ENCODE data around the gene CHRNG.

Gene CHRNG

DNA sequence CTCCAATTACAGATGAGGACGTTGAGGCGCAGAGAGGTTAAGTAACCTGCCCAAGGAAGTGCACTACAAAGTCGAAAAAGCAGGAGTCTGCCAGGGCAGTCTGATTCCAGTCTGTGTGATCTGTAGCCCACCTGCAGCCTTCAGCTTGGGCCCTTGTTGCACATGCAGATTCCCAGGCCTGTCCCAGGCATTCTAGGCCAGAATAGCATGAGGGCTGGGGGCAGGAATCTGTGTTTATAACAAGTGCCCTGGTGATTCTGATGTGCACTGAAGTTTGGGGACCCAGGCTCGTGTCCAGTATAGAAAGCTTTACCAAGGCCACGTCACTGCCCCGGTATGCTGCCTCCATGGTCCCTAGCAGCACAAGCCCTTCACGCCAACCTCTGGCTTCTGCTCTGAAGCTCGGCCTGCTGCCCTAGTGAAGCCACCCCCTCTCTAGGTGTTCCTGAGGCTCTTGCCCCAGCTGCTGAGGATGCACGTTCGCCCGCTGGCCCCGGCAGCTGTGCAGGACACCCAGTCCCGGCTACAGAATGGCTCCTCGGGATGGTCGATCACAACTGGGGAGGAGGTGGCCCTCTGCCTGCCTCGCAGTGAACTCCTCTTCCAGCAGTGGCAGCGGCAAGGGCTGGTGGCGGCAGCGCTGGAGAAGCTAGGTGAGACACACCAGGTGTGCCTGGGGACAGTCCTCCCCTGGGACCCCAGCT is 4.6 kb downstream of the CHRNG start:
- TF ChIP-seq, protein P1, sequence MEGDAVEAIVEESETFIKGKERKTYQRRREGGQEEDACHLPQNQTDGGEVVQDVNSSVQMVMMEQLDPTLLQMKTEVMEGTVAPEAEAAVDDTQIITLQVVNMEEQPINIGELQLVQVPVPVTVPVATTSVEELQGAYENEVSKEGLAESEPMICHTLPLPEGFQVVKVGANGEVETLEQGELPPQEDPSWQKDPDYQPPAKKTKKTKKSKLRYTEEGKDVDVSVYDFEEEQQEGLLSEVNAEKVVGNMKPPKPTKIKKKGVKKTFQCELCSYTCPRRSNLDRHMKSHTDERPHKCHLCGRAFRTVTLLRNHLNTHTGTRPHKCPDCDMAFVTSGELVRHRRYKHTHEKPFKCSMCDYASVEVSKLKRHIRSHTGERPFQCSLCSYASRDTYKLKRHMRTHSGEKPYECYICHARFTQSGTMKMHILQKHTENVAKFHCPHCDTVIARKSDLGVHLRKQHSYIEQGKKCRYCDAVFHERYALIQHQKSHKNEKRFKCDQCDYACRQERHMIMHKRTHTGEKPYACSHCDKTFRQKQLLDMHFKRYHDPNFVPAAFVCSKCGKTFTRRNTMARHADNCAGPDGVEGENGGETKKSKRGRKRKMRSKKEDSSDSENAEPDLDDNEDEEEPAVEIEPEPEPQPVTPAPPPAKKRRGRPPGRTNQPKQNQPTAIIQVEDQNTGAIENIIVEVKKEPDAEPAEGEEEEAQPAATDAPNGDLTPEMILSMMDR (IDR thresholded peaks at IDR 0.05; ENCODE audit: extremely low read depth, insufficient read depth, missing control alignments), result no peak
- no peak for DNase-seq (ENCODE audit: low spot score)
- in situ Hi-C loops (cut with MboI; ENCODE audit: low pct_unique_long_range_greater_than_20kb, low sequenced_read_pairs, unreplicated experiment), result no loop called here

DNA sequence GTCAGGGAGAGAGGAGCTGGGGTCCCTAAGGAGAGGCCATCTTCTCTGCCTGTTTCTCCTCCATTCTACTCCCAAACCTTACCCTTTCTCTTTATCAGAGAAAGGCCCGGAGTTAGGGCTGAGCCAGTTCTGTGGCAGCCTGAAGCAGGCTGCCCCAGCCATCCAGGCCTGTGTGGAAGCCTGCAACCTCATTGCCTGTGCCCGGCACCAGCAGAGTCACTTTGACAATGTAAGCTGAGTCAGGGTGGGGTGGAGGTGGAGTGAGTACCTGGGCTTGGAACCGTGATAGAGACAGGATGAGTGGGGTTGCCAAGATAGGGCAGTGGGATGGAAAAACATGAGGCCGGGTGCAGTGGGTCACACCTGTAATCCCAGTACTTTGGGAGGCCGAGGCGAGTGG is 5.2 kb downstream of the CHRNG start:
- TF ChIP-seq, protein P1 (IDR thresholded peaks at IDR 0.05; ENCODE audit: extremely low read depth, insufficient read depth, missing control alignments), result no peak
- in situ Hi-C loops (cut with MboI; ENCODE audit: low pct_unique_long_range_greater_than_20kb, low sequenced_read_pairs, unreplicated experiment), result no loop called here
- no peak for DNase-seq (ENCODE audit: low spot score)

DNA sequence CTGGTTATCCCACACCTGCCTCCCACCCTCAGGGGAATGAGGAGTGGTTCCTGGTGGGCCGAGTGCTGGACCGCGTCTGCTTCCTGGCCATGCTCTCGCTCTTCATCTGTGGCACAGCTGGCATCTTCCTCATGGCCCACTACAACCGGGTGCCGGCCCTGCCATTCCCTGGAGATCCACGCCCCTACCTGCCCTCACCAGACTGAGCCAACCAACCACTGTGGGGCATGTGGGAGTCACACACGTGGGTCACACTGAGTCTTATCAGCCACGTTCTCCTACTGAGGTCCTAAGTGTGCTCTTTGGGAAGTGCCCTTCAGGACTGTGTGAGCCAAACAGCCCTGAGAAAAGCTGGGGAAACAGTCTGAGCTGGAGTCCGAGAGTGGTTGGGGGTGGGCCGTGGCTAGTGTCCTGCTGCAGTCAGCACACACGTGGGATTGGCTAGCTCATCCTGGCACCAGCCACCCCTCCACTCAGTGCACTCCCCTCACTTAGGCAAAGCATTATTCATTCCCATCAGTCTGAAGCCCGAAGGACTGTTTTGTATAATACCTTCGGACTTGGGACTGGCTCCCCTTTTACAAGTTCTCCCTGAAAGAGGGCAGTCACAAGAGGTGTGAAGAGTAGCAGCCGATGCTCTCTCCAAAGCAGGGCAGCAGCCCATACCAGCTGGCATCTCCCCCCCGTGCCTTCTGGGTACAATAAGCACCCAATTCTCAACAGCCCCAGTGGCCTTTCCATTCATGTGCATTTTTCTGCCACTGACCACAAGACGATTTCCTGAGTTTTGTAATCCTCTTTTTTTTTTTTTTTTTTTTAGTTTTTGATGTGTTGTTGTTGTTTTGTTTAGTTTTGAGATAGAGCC is 6.3 kb downstream of the CHRNG start:
- TF ChIP-seq, protein P1 (IDR thresholded peaks at IDR 0.05; ENCODE audit: extremely low read depth, insufficient read depth, missing control alignments), result no peak
- DNase-seq (ENCODE audit: low spot score), result no peak
- in situ Hi-C loops (cut with MboI; ENCODE audit: low pct_unique_long_range_greater_than_20kb, low sequenced_read_pairs, unreplicated experiment), result no loop called here

DNA sequence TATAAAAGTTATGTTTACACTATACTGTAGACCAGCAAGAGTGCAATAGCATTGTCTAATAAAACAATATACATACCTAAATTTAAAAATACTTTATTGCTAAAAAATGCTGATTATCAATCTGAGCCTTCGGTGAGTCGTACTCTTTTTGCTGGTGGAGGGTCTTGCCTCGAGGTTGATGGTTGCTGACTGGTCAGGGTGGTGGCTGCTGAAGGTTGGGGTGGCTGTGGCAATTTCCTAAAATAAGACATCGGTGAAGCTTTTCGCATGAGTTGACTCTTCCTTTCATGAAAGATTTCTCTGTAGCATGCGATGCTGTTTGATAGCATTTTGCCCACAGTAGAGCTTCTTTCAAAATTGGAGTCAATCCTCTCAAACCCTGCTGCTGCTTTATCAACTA is 8.5 kb downstream of the CHRNG start:
- in situ Hi-C loops (cut with MboI; ENCODE audit: low pct_unique_long_range_greater_than_20kb, low sequenced_read_pairs, unreplicated experiment), result no loop called here
- DNase-seq (ENCODE audit: low spot score), result no peak
- TF ChIP-seq, protein P1 (IDR thresholded peaks at IDR 0.05; ENCODE audit: extremely low read depth, insufficient read depth, missing control alignments), result no peak

DNA sequence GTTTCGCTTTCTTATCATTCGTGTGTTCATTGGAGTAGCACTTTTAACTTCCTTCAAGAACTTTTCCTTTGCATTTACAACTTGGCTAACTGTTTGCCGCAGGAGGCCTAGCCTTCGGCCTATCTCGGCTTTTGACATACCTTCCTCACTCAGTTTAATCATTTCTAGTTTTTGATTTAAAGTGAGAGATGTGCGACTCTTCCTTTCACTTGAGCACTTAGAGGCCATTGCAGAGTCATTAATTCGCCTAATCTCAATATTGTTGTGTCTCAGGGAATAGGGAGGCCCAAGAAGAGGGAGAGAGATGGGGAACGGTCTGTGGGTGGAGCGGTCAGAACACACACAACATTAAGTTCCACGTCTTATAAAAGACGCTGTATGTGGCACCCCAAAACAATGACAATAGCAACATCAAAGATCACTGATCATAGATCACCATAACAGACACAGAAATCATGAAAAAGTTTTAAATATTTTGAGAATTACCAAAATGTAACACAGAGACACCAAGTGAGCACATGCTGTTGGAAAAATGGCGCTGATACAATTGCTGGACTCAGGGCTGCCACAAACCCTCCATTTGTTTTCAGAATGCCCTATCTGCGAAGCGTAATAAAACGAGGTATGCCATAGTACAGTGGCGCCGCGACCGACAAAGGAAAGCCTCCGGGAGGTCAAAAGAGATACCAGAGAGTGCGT is 10.3 kb downstream of the CHRNG start:
- TF ChIP-seq, protein P1 (IDR thresholded peaks at IDR 0.05; ENCODE audit: extremely low read depth, insufficient read depth, missing control alignments), result no peak
- DNase-seq (ENCODE audit: low spot score), result no peak
- in situ Hi-C loops (cut with MboI; ENCODE audit: low pct_unique_long_range_greater_than_20kb, low sequenced_read_pairs, unreplicated experiment), result no loop called here

Data from GM13977 (cell line).